Large intestine (tissue), 3 donors: ENCODE measurements around the gene COL4A2. TPM values are rescaled to one million over a fixed set of nuclear protein-coding genes. Genes with fewer than 3 reads are reported as not detected.
A peak's percentile ranks its signal among the peaks of the same experiment; 100 is the strongest.

Experiments
- DNase-seq, 2 donors: peaks; one replicate each; pipeline versions ENCODE4 v3.0.0 to v3.0.0-alpha.2; 2013
- H3K27ac ChIP-seq: one replicate; pipeline ENCODE4 v1.5.1; 2013; ENCODE audit warnings: low read length
- H3K27me3 ChIP-seq: 2 replicates; pipeline ENCODE4 v1.6.1; 2013; ENCODE audit warnings: low read length; ENCODE audit not compliant: control insufficient read depth, insufficient read depth
- H3K36me3 ChIP-seq: 2 replicates; pipeline ENCODE4 v1.6.1; 2013; ENCODE audit warnings: low read length; ENCODE audit not compliant: control insufficient read depth, insufficient read depth
- H3K4me1 ChIP-seq: one replicate; pipeline ENCODE4 v1.6.1; 2013; ENCODE audit warnings: low read length; ENCODE audit not compliant: control insufficient read depth, insufficient read depth
- H3K4me3 ChIP-seq: one replicate; pipeline ENCODE4 v1.5.1; 2013; ENCODE audit warnings: low read length
- H3K9me3 ChIP-seq: one replicate; pipeline ENCODE4 v1.6.1; 2013; ENCODE audit warnings: mild to moderate bottlenecking, low read depth, low read length, moderate library complexity; ENCODE audit not compliant: control insufficient read depth
- WGBS: methylation state at CpG from one replicate; pipeline ENCODE4 v1.1.5; 2013; ENCODE audit warnings: low lambda C conversion rate; ENCODE audit not compliant: insufficient coverage; 5-methylcytosine and 5-hydroxymethylcytosine counted together
- polyA plus RNA-seq: library from polyadenylated mRNA; unstranded; fragments of 120-200 nt; gene quantifications from one replicate; pipeline ENCODE4 v1.2.1, GENCODE V29; 2013

The COL4A2 gene
- polyA plus RNA-seq, 1 donor: 164 TPM

- Histone ChIP-seq H3K4me1 (no peaks in the 10 kb centered on the region), H3K4me3 (no peak overlapping the region), H3K36me3 (peaks cover 15% of the 10 kb centered on the region), H3K27me3 (no peaks in the 10 kb centered on the region), H3K27ac (no peak overlapping the region), H3K9me3 (no peaks in the 10 kb centered on the region)
- DNase-seq: no peak
- WGBS: no CpG with 5 or more reads among the region's 11 CpGs
Measured at GRCh38 chr13:110535526-110535925, 228.4 kb downstream of the COL4A2 start.

GRCh38 chr13:110536006-110536693, 229.1 kb downstream of the COL4A2 start:
- H3K36me3 ChIP-seq: peaks cover 15% of the 10 kb centered on the region
- H3K4me3 ChIP-seq: no peak overlapping the region
- DNase-seq: no peak
- H3K4me1 ChIP-seq: no peaks in the 10 kb centered on the region
- no peaks in the 10 kb centered on the region for H3K27me3 ChIP-seq
- no CpG with 5 or more reads among the region's 18 CpGs for WGBS
- H3K27ac ChIP-seq: no peak overlapping the region
- no peaks in the 10 kb centered on the region for H3K9me3 ChIP-seq

DNA sequence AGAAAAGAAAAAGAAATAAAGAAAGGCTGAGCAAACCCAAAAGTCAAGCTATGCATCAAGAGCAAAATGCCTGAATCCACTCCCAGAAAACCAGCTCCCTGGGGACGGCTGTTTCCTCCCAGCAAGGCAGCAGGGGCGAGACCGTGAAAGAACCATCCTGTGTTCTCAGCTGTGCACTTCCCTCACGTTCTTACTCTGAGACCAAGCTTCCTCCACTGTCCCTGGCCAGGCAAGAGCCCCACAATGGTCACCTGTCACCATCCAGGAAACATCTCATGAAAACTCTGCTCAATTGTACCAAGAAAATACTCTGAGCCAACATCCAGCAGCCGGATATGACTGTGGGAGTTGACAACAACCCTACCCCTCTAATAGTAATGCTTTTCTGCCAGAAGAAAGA, 231.5 kb downstream of the COL4A2 start:
- H3K9me3 ChIP-seq: no peaks in the 10 kb centered on the region
- WGBS: no CpG with 5 or more reads among the region's 5 CpGs
- H3K27ac ChIP-seq: no peak overlapping the region
- H3K4me1 ChIP-seq: peaks cover 13% of the 10 kb centered on the region
- H3K4me3 ChIP-seq: no peak overlapping the region
- no peaks in the 10 kb centered on the region for H3K27me3 ChIP-seq
- DNase-seq: no peak
- H3K36me3 ChIP-seq: peaks cover 15% of the 10 kb centered on the region

DNA sequence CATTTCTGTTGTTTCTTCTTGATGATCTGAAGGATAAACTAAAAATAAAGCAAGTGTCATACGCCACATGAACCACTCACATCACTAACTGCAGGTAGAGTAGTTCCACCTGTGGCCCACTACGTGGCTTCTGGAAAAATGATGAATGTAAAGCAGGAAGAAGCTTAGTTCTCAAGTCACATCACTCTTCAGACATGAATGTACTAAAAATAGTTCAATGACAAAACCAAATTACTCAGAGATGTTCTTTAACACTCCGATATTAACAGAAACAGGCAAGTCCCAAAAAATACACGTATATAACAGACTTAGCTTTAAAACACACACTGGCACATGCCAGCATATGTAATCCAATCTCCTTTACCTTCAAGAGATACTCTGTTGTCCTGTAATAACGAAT, 232.8 kb downstream of the COL4A2 start:
- Histone ChIP-seq H3K9me3 (no peaks in the 10 kb centered on the region), H3K27ac (no peak overlapping the region), H3K4me1 (peaks cover 13% of the 10 kb centered on the region), H3K4me3 (no peak overlapping the region), H3K36me3 (peaks cover 15% of the 10 kb centered on the region), H3K27me3 (no peaks in the 10 kb centered on the region)
- WGBS: 90% methylated on average over 2 of the region's 5 CpGs
- DNase-seq: no peak

DNA sequence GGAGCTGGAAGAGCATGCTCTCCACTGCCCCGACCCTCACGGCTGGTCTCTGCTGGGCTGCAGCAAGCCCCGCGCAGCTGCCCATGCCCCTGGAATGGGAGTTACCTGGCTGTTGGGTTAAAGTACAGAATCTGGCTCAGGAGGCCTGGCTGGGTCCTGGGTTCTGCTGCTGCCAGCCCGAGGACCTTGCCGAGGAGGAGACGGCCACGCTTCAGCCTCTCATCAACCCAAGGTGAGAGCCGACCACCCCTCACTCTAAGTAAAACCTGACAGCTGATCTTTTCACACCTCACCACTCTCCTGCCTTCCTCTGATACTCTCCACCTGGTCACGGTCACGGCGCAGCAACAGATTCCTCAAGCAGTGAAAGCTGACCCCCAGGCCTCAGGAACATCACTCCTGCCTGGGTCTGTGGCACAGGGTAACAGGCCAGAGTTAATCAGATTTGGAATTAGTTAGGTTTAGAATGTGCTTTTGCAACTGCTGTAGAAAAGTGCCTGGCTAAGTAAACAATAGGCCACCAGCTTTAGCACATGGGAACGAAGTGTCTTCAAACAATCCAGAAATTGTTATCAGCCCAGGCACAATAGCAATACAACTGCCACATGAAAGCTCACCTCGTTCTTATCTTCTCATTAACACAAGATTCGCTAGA, 233.9 kb downstream of the COL4A2 start:
- peak in 1 of 2 donors; percentile 35 for DNase-seq
- Histone ChIP-seq H3K9me3 (no peaks in the 10 kb centered on the region), H3K27ac (no peak overlapping the region), H3K27me3 (no peaks in the 10 kb centered on the region), H3K4me1 (peaks cover 13% of the 10 kb centered on the region), H3K4me3 (no peak overlapping the region), H3K36me3 (peaks cover 8% of the 10 kb centered on the region)
- no CpG with 5 or more reads among the region's 15 CpGs for WGBS

GRCh38 chr13:110541526-110541920, 234.4 kb downstream of the COL4A2 start:
- peaks cover 4% of the 10 kb centered on the region for H3K36me3 ChIP-seq
- no CpG with 5 or more reads among the region's 4 CpGs for WGBS
- H3K4me1 ChIP-seq: peaks cover 13% of the 10 kb centered on the region
- no peak overlapping the region for H3K27ac ChIP-seq
- no peaks in the 10 kb centered on the region for H3K27me3 ChIP-seq
- H3K9me3 ChIP-seq: no peaks in the 10 kb centered on the region
- no peak for DNase-seq
- H3K4me3 ChIP-seq: no peak overlapping the region

GRCh38 chr13:110542169-110542796, 235.2 kb downstream of the COL4A2 start:
- H3K9me3 ChIP-seq: no peaks in the 10 kb centered on the region
- peaks cover 13% of the 10 kb centered on the region for H3K4me1 ChIP-seq
- H3K36me3 ChIP-seq: peaks cover 9% of the 10 kb centered on the region
- WGBS: 76% methylated on average over 4 of the region's 6 CpGs
- H3K27me3 ChIP-seq: no peaks in the 10 kb centered on the region
- no peak overlapping the region for H3K4me3 ChIP-seq
- no peak for DNase-seq
- H3K27ac ChIP-seq: no peak overlapping the region

- Histone ChIP-seq H3K27ac (no peak overlapping the region), H3K4me1 (peaks cover 14% of the 10 kb centered on the region), H3K9me3 (no peaks in the 10 kb centered on the region), H3K4me3 (no peak overlapping the region), H3K36me3 (peaks cover 10% of the 10 kb centered on the region), H3K27me3 (no peaks in the 10 kb centered on the region)
- no peak for DNase-seq
- 100% methylated on average over 1 of the region's 4 CpGs for WGBS
Measured at GRCh38 chr13:110546378-110546777, 239.3 kb downstream of the COL4A2 start.

GRCh38 chr13:110546926-110547325, 239.8 kb downstream of the COL4A2 start:
- WGBS: no CpG with 5 or more reads among the region's 14 CpGs
- no peak for DNase-seq
- H3K36me3 ChIP-seq: peaks cover 10% of the 10 kb centered on the region
- H3K27me3 ChIP-seq: no peaks in the 10 kb centered on the region
- no peak overlapping the region for H3K27ac ChIP-seq
- peaks cover 11% of the 10 kb centered on the region for H3K4me1 ChIP-seq
- no peak overlapping the region for H3K4me3 ChIP-seq
- no peaks in the 10 kb centered on the region for H3K9me3 ChIP-seq

- peaks cover 3% of the 10 kb centered on the region for H3K9me3 ChIP-seq
- 100% methylated on average over 1 of the region's 7 CpGs for WGBS
- DNase-seq: no peak
- peaks cover 5% of the 10 kb centered on the region for H3K4me1 ChIP-seq
- no peak overlapping the region for H3K27ac ChIP-seq
- H3K27me3 ChIP-seq: no peaks in the 10 kb centered on the region
- peaks cover 8% of the 10 kb centered on the region for H3K36me3 ChIP-seq
- H3K4me3 ChIP-seq: no peak overlapping the region
Measured at GRCh38 chr13:110548891-110549794, 242.1 kb downstream of the COL4A2 start.
